PC-3 (cell line): ENCODE data around the gene PRRT2.

ENCODE experiments used
- EZH2 ChIP-seq: fragments of 300-600 bp; sonication (generic); IDR thresholded peaks from one replicate; pipeline ENCODE4 v1.6.1; 2017; ENCODE audit warnings: antibody characterized with exemption, mild to moderate bottlenecking, low read length; ENCODE audit not compliant: unreplicated experiment
- EZH2phosphoT487 ChIP-seq: fragments of 300-600 bp; sonication (generic); IDR thresholded peaks from 2 replicates; pipeline ENCODE4 v1.6.1; 2018; ENCODE audit warnings: mild to moderate bottlenecking, antibody characterized with exemption, low read length, borderline replicate concordance
- TF ChIP-seq, protein P1 (sequence below): fragments of 300-600 bp; sonication (generic); conservative IDR thresholded peaks from 2 replicates; pipeline ENCODE4 v1.5.1; 2017; ENCODE audit warnings: antibody characterized with exemption, low read depth, mild to moderate bottlenecking, low read length

DNA sequence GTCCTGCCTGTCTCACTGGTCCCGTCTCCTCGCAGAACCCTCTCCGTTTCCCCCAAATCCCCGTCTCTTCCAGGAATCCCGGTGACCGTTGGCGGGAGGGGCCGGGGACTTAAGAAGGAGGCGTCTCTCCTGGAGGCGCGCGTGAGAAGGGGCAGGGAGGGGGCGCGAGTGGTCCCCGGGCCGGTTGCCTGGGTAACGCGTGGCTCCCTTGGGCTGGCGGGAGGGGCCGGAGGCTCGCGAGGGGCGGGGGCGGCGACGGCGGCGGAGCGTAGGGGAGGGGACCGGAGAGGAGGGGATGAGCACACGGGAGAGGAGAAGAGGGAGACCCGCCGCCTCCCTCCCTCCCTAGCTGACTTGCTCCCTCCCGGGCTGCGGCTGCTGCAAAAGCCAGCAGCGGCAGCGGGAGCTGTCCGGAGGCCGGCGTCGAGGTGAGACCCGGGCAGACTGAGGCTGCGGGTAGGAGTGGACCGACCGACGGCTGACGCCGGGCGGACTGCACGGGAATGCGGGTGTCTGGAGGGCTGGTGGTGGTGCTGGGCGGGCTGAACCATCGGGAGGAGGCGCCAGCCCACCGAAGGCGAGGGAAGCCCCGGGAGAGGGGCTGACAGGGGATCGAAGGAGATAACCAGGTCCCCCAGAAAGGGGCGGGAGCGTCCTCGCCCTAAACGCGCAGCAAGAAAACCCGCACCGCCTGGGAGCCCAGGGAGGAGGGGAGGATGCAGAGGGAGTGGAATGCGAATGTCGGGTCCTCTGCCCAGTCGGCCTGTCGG is at the start of gene PRRT2:
- TF ChIP-seq, protein P1, sequence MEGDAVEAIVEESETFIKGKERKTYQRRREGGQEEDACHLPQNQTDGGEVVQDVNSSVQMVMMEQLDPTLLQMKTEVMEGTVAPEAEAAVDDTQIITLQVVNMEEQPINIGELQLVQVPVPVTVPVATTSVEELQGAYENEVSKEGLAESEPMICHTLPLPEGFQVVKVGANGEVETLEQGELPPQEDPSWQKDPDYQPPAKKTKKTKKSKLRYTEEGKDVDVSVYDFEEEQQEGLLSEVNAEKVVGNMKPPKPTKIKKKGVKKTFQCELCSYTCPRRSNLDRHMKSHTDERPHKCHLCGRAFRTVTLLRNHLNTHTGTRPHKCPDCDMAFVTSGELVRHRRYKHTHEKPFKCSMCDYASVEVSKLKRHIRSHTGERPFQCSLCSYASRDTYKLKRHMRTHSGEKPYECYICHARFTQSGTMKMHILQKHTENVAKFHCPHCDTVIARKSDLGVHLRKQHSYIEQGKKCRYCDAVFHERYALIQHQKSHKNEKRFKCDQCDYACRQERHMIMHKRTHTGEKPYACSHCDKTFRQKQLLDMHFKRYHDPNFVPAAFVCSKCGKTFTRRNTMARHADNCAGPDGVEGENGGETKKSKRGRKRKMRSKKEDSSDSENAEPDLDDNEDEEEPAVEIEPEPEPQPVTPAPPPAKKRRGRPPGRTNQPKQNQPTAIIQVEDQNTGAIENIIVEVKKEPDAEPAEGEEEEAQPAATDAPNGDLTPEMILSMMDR = no peak
- TF ChIP-seq EZH2phosphoT487 = no peak
- no peak for TF ChIP-seq EZH2
